ENCODE data around the gene RAD18. TPM values are rescaled to one million over a fixed set of nuclear protein-coding genes. Genes with fewer than 3 reads are reported as not detected.

The RAD18 gene
- total RNA-seq, 4 donors from 2014 or later, result 5.3 to 17.6 (median 11.6) TPM

DNA sequence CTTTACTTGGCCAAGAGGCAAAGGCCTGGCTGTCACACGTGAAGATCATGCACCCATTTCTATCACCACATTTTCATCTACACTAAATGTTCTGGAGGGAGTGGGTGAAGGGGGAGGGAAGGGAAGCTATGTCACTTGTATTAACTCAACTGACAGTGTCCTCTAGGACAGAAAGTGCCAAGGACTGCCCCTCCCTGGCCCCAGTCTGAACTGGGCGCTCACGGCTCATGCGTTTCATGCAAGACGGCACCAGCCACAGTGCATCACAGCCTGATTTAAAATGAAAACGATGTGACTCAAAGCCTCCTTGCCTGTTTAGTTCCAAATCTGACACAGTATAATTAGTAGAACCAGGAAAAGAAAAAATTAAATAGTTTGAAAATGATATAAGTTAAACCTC lies 20.8 kb upstream of the RAD18 start:
- no peaks in the 10 kb centered on the region for H3K36me3 ChIP-seq
- H3K4me1 ChIP-seq, result no peaks in the 10 kb centered on the region
- intact Hi-C loops (cut with DNase I; ENCODE audit: low total_unique reads), result no loop called here
- DNase-seq, result no peak
- no peak overlapping the region for H3K27ac ChIP-seq
- H3K4me3 ChIP-seq, result no peak overlapping the region
- TF ChIP-seq POLR2A (IDR thresholded peaks at IDR 0.05), result no peak
- TF ChIP-seq, protein P1, sequence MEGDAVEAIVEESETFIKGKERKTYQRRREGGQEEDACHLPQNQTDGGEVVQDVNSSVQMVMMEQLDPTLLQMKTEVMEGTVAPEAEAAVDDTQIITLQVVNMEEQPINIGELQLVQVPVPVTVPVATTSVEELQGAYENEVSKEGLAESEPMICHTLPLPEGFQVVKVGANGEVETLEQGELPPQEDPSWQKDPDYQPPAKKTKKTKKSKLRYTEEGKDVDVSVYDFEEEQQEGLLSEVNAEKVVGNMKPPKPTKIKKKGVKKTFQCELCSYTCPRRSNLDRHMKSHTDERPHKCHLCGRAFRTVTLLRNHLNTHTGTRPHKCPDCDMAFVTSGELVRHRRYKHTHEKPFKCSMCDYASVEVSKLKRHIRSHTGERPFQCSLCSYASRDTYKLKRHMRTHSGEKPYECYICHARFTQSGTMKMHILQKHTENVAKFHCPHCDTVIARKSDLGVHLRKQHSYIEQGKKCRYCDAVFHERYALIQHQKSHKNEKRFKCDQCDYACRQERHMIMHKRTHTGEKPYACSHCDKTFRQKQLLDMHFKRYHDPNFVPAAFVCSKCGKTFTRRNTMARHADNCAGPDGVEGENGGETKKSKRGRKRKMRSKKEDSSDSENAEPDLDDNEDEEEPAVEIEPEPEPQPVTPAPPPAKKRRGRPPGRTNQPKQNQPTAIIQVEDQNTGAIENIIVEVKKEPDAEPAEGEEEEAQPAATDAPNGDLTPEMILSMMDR (IDR thresholded peaks at IDR 0.05), result no peak
- no peaks in the 10 kb centered on the region for H3K27me3 ChIP-seq
- H3K9me3 ChIP-seq, result no peaks in the 10 kb centered on the region

DNA sequence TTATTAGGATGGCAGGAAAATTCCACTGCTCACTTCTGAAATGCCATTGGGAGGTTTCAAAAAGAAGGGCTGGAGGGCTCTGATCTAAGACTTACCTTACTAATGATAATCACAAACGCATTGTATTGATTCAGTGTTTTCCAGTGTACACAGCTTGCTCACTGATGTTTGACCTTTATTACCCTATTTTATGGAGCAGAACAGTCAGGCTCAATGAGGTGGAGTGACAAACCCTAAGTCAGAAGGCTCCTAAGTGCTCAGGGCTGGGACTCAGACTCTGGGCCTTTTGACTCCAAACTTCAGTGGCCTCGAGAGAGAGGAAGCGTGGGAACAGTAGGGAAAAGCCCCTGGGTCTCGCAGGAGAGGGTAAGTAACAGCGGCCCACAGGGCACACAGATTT lies 20.3 kb upstream of the RAD18 start:
- no peaks in the 10 kb centered on the region for H3K27me3 ChIP-seq
- no peak for DNase-seq
- no peak overlapping the region for H3K4me3 ChIP-seq
- no peaks in the 10 kb centered on the region for H3K9me3 ChIP-seq
- no peak overlapping the region for H3K27ac ChIP-seq
- no peaks in the 10 kb centered on the region for H3K36me3 ChIP-seq
- H3K4me1 ChIP-seq, result no peaks in the 10 kb centered on the region
- TF ChIP-seq POLR2A (IDR thresholded peaks at IDR 0.05), result no peak
- TF ChIP-seq, protein P1 (IDR thresholded peaks at IDR 0.05), result no peak
- intact Hi-C loops (cut with DNase I; ENCODE audit: low total_unique reads), result no loop called here

DNA sequence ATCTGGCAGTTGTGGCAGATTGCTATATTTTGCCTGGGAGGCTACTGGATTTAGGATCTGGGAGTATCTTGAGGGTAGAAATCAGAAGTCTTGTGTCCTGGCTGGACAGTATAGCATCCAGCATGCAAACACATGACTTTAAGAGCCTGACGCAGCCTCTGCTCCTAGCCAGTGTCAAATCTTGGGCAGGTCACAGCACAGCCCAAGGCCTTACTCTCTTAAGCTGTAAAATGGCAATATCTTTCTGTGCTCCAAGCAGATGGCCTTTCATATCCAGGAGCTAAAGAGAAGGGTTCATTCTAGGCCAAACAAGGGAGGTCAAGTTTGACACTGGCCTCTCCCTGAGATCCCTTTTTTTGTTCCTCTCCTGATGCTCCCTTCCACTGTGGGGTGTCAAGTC lies 19.8 kb upstream of the RAD18 start:
- no peaks in the 10 kb centered on the region for H3K9me3 ChIP-seq
- H3K4me3 ChIP-seq, result no peak overlapping the region
- no peaks in the 10 kb centered on the region for H3K36me3 ChIP-seq
- TF ChIP-seq, protein P1 (IDR thresholded peaks at IDR 0.05), result no peak
- no peak for TF ChIP-seq POLR2A (IDR thresholded peaks at IDR 0.05)
- H3K27ac ChIP-seq, result no peak overlapping the region
- intact Hi-C loops (cut with DNase I; ENCODE audit: low total_unique reads), result no loop called here
- H3K27me3 ChIP-seq, result no peaks in the 10 kb centered on the region
- no peaks in the 10 kb centered on the region for H3K4me1 ChIP-seq
- no peak for DNase-seq

DNA sequence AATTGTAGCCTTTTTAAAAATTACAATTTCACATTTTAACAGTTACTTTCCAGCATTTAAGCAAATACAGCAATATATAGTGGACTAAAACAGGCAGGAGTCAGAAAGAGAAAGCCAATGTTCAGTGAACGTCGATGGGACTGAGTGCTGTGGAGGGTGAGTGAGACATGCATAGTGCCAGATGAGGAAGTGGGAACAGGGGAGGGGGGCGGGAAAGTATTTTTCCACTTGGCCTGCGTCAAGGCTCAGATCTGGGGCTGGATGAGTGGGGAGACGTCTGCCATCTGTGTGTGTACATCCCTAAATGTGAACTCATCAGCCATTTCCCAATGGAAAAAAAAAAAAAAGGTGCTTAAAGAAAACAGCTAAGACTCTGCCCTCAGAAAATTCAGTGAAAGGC lies 19.2 kb upstream of the RAD18 start:
- no peaks in the 10 kb centered on the region for H3K4me1 ChIP-seq
- no peak overlapping the region for H3K4me3 ChIP-seq
- DNase-seq, result no peak
- no peaks in the 10 kb centered on the region for H3K36me3 ChIP-seq
- H3K27me3 ChIP-seq, result no peaks in the 10 kb centered on the region
- H3K27ac ChIP-seq, result no peak overlapping the region
- no peak for TF ChIP-seq POLR2A (IDR thresholded peaks at IDR 0.05)
- TF ChIP-seq, protein P1 (IDR thresholded peaks at IDR 0.05), result no peak
- intact Hi-C loops (cut with DNase I; ENCODE audit: low total_unique reads), result no loop called here
- no peaks in the 10 kb centered on the region for H3K9me3 ChIP-seq

DNA sequence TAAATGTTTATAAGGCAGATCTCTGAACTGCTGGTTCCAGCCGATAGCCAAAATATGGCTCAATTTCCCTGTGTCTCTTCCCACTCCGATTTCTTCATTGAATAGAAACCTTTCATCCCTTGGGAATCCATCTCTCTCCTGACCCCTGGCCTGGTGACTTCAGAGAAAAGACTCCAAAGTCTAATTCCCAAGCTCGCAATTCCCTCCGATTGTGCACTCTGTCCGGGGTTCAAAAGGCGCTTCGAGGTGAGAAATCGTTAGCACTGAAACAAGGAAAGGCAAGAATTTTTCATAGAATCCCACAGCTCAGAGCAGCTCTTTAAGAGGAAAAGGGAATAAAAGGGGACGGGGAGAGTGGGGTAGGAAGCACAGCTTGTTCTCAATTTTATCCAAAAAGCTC lies 18.4 kb upstream of the RAD18 start:
- no peaks in the 10 kb centered on the region for H3K4me1 ChIP-seq

More for the DNA sequence above, 18.4 kb upstream of the RAD18 start:
- H3K27ac ChIP-seq, result no peak overlapping the region
- no peaks in the 10 kb centered on the region for H3K9me3 ChIP-seq
- no peaks in the 10 kb centered on the region for H3K36me3 ChIP-seq
- no peak overlapping the region for H3K4me3 ChIP-seq
- intact Hi-C loops (cut with DNase I; ENCODE audit: low total_unique reads), result no loop called here
- no peaks in the 10 kb centered on the region for H3K27me3 ChIP-seq
- no peak for TF ChIP-seq POLR2A (IDR thresholded peaks at IDR 0.05)
- TF ChIP-seq, protein P1 (IDR thresholded peaks at IDR 0.05), result no peak
- DNase-seq, result no peak
